HepG2 (cell line): ENCODE measurements around the gene MTR. TPM values are rescaled to one million over a fixed set of nuclear protein-coding genes. Genes with fewer than 3 reads are reported as not detected.
A peak's percentile ranks its signal among the peaks of the same experiment; 100 is the strongest.

ENCODE experiments used
- CEBPG ChIP-seq: IDR thresholded peaks from 2 replicates; pipeline ENCODE4 v1.6.1; 2016
- CREM ChIP-seq, 2 experiments: sonication (generic) in 1 of 2; formaldehyde crosslinking in 1 of 2; IDR thresholded peaks; 2 replicates each; pipeline versions ENCODE4 v1.4.0 to v1.6.1; 2016 to 2020; ENCODE audit warnings: antibody characterized with exemption in 1 of 2, mild to moderate bottlenecking in 1 of 2, missing genetic modification reagents in 1 of 2
- HNF4G ChIP-seq, 2 experiments: sonication (generic) in 1 of 2; formaldehyde crosslinking in 1 of 2; IDR thresholded peaks; 2 replicates each; pipeline versions ENCODE4 v1.4.0 to v1.6.1; 2011 to 2020; ENCODE audit warnings: borderline replicate concordance in 2 of 2, low read depth in 2 of 2, mild to moderate bottlenecking in 2 of 2, low read length in 1 of 2, missing genetic modification reagents in 1 of 2, moderate library complexity in 1 of 2
- MYC ChIP-seq: sonication (generic); formaldehyde crosslinking; IDR thresholded peaks from 2 replicates; pipeline ENCODE4 v1.9.0; 2021; ENCODE audit warnings: missing genetic modification reagents, borderline replicate concordance
- NFIC ChIP-seq: IDR thresholded peaks from 2 replicates; pipeline ENCODE4 v1.6.1; 2012; ENCODE audit warnings: mild to moderate bottlenecking, low read length, inconsistent platforms
- PAWR ChIP-seq: sonication (generic); formaldehyde crosslinking; IDR thresholded peaks from 2 replicates; pipeline ENCODE4 v1.4.0; 2020; ENCODE audit warnings: missing genetic modification reagents, mild to moderate bottlenecking, borderline replicate concordance
- RCOR2 ChIP-seq: IDR thresholded peaks from 2 replicates; pipeline ENCODE4 v1.6.1; 2016; ENCODE audit warnings: missing biosample characterization, missing genetic modification reagents
- SALL1 ChIP-seq: sonication (generic); formaldehyde crosslinking; IDR thresholded peaks from 2 replicates; pipeline ENCODE4 v1.8.0; 2022; ENCODE audit warnings: mild to moderate bottlenecking, missing genetic modification reagents
- SRY ChIP-seq: sonication (generic); formaldehyde crosslinking; IDR thresholded peaks from 2 replicates; pipeline ENCODE4 v1.8.0; 2022; ENCODE audit warnings: mild to moderate bottlenecking, missing genetic modification reagents
- ZBTB20 ChIP-seq: sonication (generic); formaldehyde crosslinking; IDR thresholded peaks from 2 replicates; pipeline ENCODE4 v1.8.1; 2023; ENCODE audit warnings: missing genetic modification reagents, low read depth, mild to moderate bottlenecking, borderline replicate concordance
- ZBTB42 ChIP-seq: sonication (generic); formaldehyde crosslinking; IDR thresholded peaks from 2 replicates; pipeline ENCODE4 v1.5.0; 2020; ENCODE audit warnings: mild to moderate bottlenecking, missing genetic modification reagents
- ZC3H4 ChIP-seq: sonication (generic); formaldehyde crosslinking; IDR thresholded peaks from 2 replicates; pipeline ENCODE4 v1.4.0; 2020; ENCODE audit warnings: missing genetic modification reagents, borderline replicate concordance
- ZKSCAN8 ChIP-seq: IDR thresholded peaks from 2 replicates; pipeline ENCODE4 v1.6.1; 2016; ENCODE audit warnings: borderline replicate concordance, missing genetic modification reagents, missing compliant biosample characterization
- ZNF3 ChIP-seq: IDR thresholded peaks from 2 replicates; pipeline ENCODE4 v1.7.0; 2017; ENCODE audit warnings: inconsistent platforms
- ZNF510 ChIP-seq: sonication (generic); formaldehyde crosslinking; IDR thresholded peaks from 2 replicates; pipeline ENCODE4 v1.4.0; 2020; ENCODE audit warnings: low read depth, mild to moderate bottlenecking, missing genetic modification reagents
- polyA plus RNA-seq, 8 experiments: library from polyadenylated mRNA; depleted of rRNA in 3 of 8; stranded (reverse) in 7 of 8; unstranded in 1 of 8; fragments of >200 nt; fragmentation: Illumina TruSeq in 4 of 8; extraction: Trizol in 4 of 8; gene quantifications; 2 replicates each; pipeline versions ENCODE4 v1.2.1 to v1.2.3, GENCODE V29; 2011 to 2016; ENCODE audit warnings: low read depth in 4 of 8, missing spikeins in 1 of 8, mixed read lengths in 1 of 8; ENCODE audit not compliant: insufficient read depth in 1 of 8
- total RNA-seq, 5 experiments: library from RNA; depleted of rRNA; stranded (reverse); fragments of >200 nt; fragmentation: Illumina TruSeq; extraction: Trizol; gene quantifications; 2 replicates each; pipeline ENCODE4 v1.2.3, GENCODE V29; 2016; ENCODE audit warnings: low read depth in 1 of 5
- TF ChIP-seq, protein P1 (sequence below), 2 experiments: fragments of 450-650 bp in 1 of 2; sonication (generic) in 1 of 2; formaldehyde crosslinking in 1 of 2; IDR thresholded peaks; 2 replicates each; pipeline versions ENCODE4 v1.6.1 to v1.8.0; 2016 to 2022; ENCODE audit warnings: antibody characterized with exemption in 1 of 2, mild to moderate bottlenecking in 1 of 2, missing genetic modification reagents in 1 of 2
- TF ChIP-seq, protein P2 (sequence below): sonication (generic); formaldehyde crosslinking; IDR thresholded peaks from 2 replicates; pipeline ENCODE4 v1.8.0; 2022; ENCODE audit warnings: missing genetic modification reagents, mild to moderate bottlenecking, borderline replicate concordance

Gene MTR
- total and polyA plus RNA-seq, 2 of the 13 experiments (the other 11 are each of a cell fraction or from before 2014, with no cell fraction given): 16.3 to 36.1 TPM

DNA sequence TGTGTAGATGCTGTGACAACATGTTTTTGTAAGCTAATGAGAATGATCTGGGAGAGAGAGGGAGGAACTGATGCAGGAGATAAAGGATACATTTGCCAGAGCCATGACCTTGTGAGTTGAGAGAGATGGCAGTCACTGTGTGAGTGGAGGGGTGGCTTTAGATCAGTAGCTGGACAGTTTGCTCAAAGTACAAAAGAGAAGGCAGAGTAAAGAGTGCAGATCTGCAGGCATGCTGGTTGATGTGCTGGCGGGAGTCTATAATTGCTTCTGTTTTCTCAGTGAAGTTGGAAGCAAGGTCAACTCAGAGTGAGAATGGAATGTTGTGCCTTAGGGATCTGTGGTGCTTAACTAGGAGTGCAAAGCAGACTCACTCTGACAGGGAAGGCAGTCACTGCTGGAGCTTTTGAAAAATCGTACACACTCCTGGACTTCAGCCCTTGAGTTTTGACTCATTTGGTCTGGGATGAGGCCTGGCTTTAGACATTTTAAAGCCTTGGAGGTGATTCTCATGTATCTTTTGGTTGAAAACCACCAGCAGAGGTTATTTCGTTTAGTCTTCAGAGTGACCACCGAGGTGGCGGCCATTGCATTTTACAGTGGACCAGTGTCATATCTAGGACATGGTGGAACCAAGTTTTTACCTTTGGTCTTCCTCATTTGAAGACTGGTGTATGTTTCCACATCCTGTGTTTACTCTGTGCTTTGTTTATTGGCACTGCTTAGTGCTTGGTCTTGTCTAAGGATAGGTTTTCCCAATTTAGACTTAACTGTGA lies 49.6 kb downstream of the MTR start (continued):
- TF ChIP-seq ZBTB20 (peak; percentile 62; the same call in 1 of the 2 replicates), ZC3H4 (CRISPR knock-in tag) (no peak), ZNF3 (CRISPR knock-in tag) (peak; percentile 64; the same call in 1 of the 2 replicates), ZBTB42 (CRISPR knock-in tag) (no peak), ZKSCAN8 (CRISPR knock-in tag) (peak; percentile 83; the same call in 1 of the 2 replicates), NFIC (peak; percentile 18; the same call in 1 of the 2 replicates), RCOR2 (peak; percentile 74), MYC (CRISPR knock-in tag) (peak; percentile 35; the same call in 1 of the 2 replicates), SALL1 (CRISPR knock-in tag) (peak; percentile 85), HNF4G (IDR thresholded peaks at IDR 0.05; ENCODE audit: borderline replicate concordance, low read depth, low read length) (peak; percentile 70), HNF4G (CRISPR knock-in tag; IDR thresholded peaks at IDR 0.05; ENCODE audit: borderline replicate concordance, low read depth) (0 out of 2 replicates have a peak, but pooled peaks have one; percentile 28), CEBPG (CRISPR knock-in tag) (peak; percentile 34; the same call in 1 of the 2 replicates), PAWR (CRISPR knock-in tag) (no peak), ZNF510 (CRISPR knock-in tag) (peak; percentile 34; the same call in 1 of the 2 replicates), SRY (CRISPR knock-in tag) (no peak), CREM (IDR thresholded peaks at IDR 0.05) (peak; percentile 51), CREM (CRISPR knock-in tag; IDR thresholded peaks at IDR 0.05) (no peak)
- TF ChIP-seq, protein P1, sequence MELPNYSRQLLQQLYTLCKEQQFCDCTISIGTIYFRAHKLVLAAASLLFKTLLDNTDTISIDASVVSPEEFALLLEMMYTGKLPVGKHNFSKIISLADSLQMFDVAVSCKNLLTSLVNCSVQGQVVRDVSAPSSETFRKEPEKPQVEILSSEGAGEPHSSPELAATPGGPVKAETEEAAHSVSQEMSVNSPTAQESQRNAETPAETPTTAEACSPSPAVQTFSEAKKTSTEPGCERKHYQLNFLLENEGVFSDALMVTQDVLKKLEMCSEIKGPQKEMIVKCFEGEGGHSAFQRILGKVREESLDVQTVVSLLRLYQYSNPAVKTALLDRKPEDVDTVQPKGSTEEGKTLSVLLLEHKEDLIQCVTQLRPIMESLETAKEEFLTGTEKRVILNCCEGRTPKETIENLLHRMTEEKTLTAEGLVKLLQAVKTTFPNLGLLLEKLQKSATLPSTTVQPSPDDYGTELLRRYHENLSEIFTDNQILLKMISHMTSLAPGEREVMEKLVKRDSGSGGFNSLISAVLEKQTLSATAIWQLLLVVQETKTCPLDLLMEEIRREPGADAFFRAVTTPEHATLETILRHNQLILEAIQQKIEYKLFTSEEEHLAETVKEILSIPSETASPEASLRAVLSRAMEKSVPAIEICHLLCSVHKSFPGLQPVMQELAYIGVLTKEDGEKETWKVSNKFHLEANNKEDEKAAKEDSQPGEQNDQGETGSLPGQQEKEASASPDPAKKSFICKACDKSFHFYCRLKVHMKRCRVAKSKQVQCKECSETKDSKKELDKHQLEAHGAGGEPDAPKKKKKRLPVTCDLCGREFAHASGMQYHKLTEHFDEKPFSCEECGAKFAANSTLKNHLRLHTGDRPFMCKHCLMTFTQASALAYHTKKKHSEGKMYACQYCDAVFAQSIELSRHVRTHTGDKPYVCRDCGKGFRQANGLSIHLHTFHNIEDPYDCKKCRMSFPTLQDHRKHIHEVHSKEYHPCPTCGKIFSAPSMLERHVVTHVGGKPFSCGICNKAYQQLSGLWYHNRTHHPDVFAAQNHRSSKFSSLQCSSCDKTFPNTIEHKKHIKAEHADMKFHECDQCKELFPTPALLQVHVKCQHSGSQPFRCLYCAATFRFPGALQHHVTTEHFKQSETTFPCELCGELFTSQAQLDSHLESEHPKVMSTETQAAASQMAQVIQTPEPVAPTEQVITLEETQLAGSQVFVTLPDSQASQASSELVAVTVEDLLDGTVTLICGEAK (IDR thresholded peaks at IDR 0.05): no peak
- TF ChIP-seq, protein P1 (CRISPR knock-in tag; IDR thresholded peaks at IDR 0.05): peak; percentile 39; the same call in 1 of the 2 replicates
- TF ChIP-seq, protein P2, sequence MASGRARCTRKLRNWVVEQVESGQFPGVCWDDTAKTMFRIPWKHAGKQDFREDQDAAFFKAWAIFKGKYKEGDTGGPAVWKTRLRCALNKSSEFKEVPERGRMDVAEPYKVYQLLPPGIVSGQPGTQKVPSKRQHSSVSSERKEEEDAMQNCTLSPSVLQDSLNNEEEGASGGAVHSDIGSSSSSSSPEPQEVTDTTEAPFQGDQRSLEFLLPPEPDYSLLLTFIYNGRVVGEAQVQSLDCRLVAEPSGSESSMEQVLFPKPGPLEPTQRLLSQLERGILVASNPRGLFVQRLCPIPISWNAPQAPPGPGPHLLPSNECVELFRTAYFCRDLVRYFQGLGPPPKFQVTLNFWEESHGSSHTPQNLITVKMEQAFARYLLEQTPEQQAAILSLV (CRISPR knock-in tag): no peak
